ENCODE measurements around the gene HMOX2.

DNA sequence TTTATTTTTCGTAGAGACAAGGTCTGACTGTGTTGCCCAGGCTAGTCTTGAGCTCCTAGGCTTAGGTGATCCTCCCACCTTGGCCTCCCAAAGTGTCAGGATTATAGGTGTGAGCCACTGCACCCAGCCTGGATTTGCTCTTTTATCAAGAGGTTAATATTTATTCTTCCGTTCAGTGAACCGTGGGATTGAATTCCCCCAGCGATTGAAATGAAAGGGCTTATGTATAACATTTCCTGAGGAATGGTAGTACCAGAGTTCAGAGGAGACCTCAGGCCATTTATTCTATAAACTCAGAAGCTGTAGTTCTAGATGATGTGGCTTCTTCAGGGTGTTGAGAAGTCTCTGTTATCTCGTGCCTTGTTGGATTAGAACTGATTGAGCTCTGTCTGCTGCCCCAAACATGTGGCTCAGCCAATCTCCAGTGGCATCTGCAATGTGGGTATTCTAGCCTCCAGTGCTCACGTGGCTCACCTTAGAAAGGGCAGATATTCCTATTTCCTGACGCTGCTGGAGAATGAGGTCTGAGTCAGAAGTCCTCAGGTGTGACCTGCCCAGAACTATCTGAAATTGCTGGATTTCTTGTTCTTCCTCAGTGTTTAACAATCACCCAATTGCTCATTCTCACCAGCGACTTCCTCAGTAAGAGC lies 22.5 kb downstream of the HMOX2 start:
- no peak for TF ChIP-seq ZSCAN20 (CRISPR knock-in tag; IDR thresholded peaks at IDR 0.05)
- TF ChIP-seq JUNB (IDR thresholded peaks at IDR 0.05) = no peak
